GM21390 (cell line): ENCODE measurements around the gene COL8A2.
A peak's percentile ranks its signal among the peaks of the same experiment; 100 is the strongest.

Experiments used
- ATAC-seq: cut with Tn5 transposase; IDR thresholded peaks from one replicate; pipeline ENCODE4 v1.9.1; 2021; ENCODE audit not compliant: unreplicated experiment

COL8A2 gene

GRCh38 chr1:36115200-36115669, 9.8 kb downstream of the COL8A2 start:
- no peak for ATAC-seq

GRCh38 chr1:36114371-36114770, 10.7 kb downstream of the COL8A2 start:
- no peak for ATAC-seq

- no peak for ATAC-seq
Measured at GRCh38 chr1:36112823-36113222, 12.2 kb downstream of the COL8A2 start.

GRCh38 chr1:36111151-36111550, 13.9 kb downstream of the COL8A2 start:
- no peak for ATAC-seq

GRCh38 chr1:36109041-36109679, 15.9 kb downstream of the COL8A2 start:
- no peak for ATAC-seq

- no peak for ATAC-seq
Measured at GRCh38 chr1:36108314-36108713, 16.7 kb downstream of the COL8A2 start.

GRCh38 chr1:36107394-36107793, 17.6 kb downstream of the COL8A2 start:
- no peak for ATAC-seq

- ATAC-seq = no peak
Measured at GRCh38 chr1:36106269-36106668, 18.8 kb downstream of the COL8A2 start.

GRCh38 chr1:36101546-36101945, 23.5 kb downstream of the COL8A2 start:
- no peak for ATAC-seq

- ATAC-seq = no peak
Measured at GRCh38 chr1:36100376-36100775, 24.6 kb downstream of the COL8A2 start.

GRCh38 chr1:36099681-36100341, 25.2 kb downstream of the COL8A2 start:
- ATAC-seq = peak; percentile 57

- no peak for ATAC-seq
Measured at GRCh38 chr1:36098650-36099365, 26.2 kb downstream of the COL8A2 start.

- no peak for ATAC-seq
Measured at GRCh38 chr1:36097693-36098585, 27.1 kb downstream of the COL8A2 start.

- no peak for ATAC-seq
Measured at GRCh38 chr1:36096500-36097432, 28.3 kb downstream of the COL8A2 start.

GRCh38 chr1:36095760-36096405, 29.1 kb downstream of the COL8A2 start:
- no peak for ATAC-seq

GRCh38 chr1:36094621-36095061, 30.4 kb downstream of the COL8A2 start:
- ATAC-seq = no peak

GRCh38 chr1:36093929-36094328, 31.1 kb downstream of the COL8A2 start:
- ATAC-seq = no peak

GRCh38 chr1:36093226-36093625, 31.8 kb downstream of the COL8A2 start:
- no peak for ATAC-seq

GRCh38 chr1:36092798-36093185, 32.2 kb downstream of the COL8A2 start:
- no peak for ATAC-seq
